Calu3 (cell line): ENCODE data around the gene HAUS7. TPM values are rescaled to one million over a fixed set of nuclear protein-coding genes. Genes with fewer than 3 reads are reported as not detected.

Experiments
- BruUV-seq: library from RNA; stranded (reverse); fragments of 400-500 nt; replicated peaks from 2 replicates; lab custom pipeline; 2021; lab: Mats Ljungman, UMichigan
- CTCF ChIA-PET: fragments of 300-600 bp; sonication (Branson Sonifier 250); formaldehyde crosslinking; loops from one replicate; lab custom pipeline; 2022; ENCODE audit warnings: antibody characterized with exemption; lab: Charles Lee
- DNase-seq: peaks from one replicate; pipeline ENCODE4 v3.0.0; 2022
- H3K27ac Mint-ChIP-seq: one replicate; pipeline ENCODE4 v1.8.0; 2022; ENCODE audit warnings: mixed read lengths; ENCODE audit not compliant: unreplicated experiment
- H3K27me3 Mint-ChIP-seq: one replicate; pipeline ENCODE4 v1.8.0; 2022; ENCODE audit warnings: mixed read lengths; ENCODE audit not compliant: unreplicated experiment
- H3K36me3 Mint-ChIP-seq: one replicate; pipeline ENCODE4 v1.8.0; 2022; ENCODE audit warnings: mild to moderate bottlenecking, moderate library complexity, mixed read lengths; ENCODE audit not compliant: insufficient read depth, unreplicated experiment
- H3K4me1 Mint-ChIP-seq: one replicate; pipeline ENCODE4 v1.8.0; 2022; ENCODE audit warnings: mild to moderate bottlenecking, low read depth, mixed read lengths; ENCODE audit not compliant: unreplicated experiment
- H3K4me3 Mint-ChIP-seq: one replicate; pipeline ENCODE4 v1.8.0; 2022; ENCODE audit warnings: mild to moderate bottlenecking, low read depth, moderate library complexity, mixed read lengths; ENCODE audit not compliant: unreplicated experiment
- H3K9me3 Mint-ChIP-seq: one replicate; pipeline ENCODE4 v1.8.0; 2022; ENCODE audit warnings: low read depth, mixed read lengths; ENCODE audit not compliant: unreplicated experiment
- CTCF ChIP-seq: fragments of 200-600 bp; IDR thresholded peaks from one replicate; pipeline ENCODE4 v1.8.0; 2022; ENCODE audit warnings: antibody characterized with exemption; ENCODE audit not compliant: unreplicated experiment
- intact Hi-C: fragments of 100-400 bp; cut with micrococcal nuclease; formaldehyde crosslinking; loops from one replicate; pipeline ENCODE4 v1.10.0; 2022; ENCODE audit not compliant: unreplicated experiment
- total RNA-seq: library from RNA; stranded (reverse); gene quantifications from 2 replicates; pipeline ENCODE4 v1.2.3, GENCODE V29; 2022

HAUS7 gene
- total RNA-seq, 1 experiment from 2014 or later: 38.6 TPM

GRCh38 chrX:153440556-153441135 is 29.7 kb downstream of the HAUS7 start:
- Mint-ChIP-seq H3K4me3 (no peak overlapping the region), H3K4me1 (no peaks in the 10 kb centered on the region), H3K36me3 (peaks cover 13% of the 10 kb centered on the region), H3K27ac (no peak overlapping the region), H3K27me3 (peaks cover 46% of the 10 kb centered on the region), H3K9me3 (no peaks in the 10 kb centered on the region)
- TF ChIP-seq CTCF: no peak
- no TSS peak for BruUV-seq
- CTCF ChIA-PET: interaction anchor here (0.6 kb wide), 1 partner anchor 43 kb away, joined by 3 read pairs; no protein-coding TSS in a partner anchor
- intact Hi-C loops: no loop called here
- no peak for DNase-seq

- H3K27ac Mint-ChIP-seq: no peak overlapping the region
- H3K4me1 Mint-ChIP-seq: no peaks in the 10 kb centered on the region
- CTCF ChIA-PET: no interaction called here
- no peaks in the 10 kb centered on the region for H3K9me3 Mint-ChIP-seq
- peaks cover 53% of the 10 kb centered on the region for H3K27me3 Mint-ChIP-seq
- no peak overlapping the region for H3K4me3 Mint-ChIP-seq
- H3K36me3 Mint-ChIP-seq: peaks cover 13% of the 10 kb centered on the region
- no TSS peak for BruUV-seq
- intact Hi-C loops: no loop called here
- DNase-seq: no peak
- TF ChIP-seq CTCF: no peak
Measured at GRCh38 chrX:153439977-153440376, 30.4 kb downstream of the HAUS7 start.

- Mint-ChIP-seq H3K27me3 (peaks cover 63% of the 10 kb centered on the region), H3K4me1 (no peaks in the 10 kb centered on the region), H3K27ac (no peak overlapping the region), H3K36me3 (peaks cover 1% of the 10 kb centered on the region), H3K9me3 (no peaks in the 10 kb centered on the region), H3K4me3 (no peak overlapping the region)
- no peak for TF ChIP-seq CTCF
- DNase-seq: no peak
- CTCF ChIA-PET: no interaction called here
- no TSS peak for BruUV-seq
- intact Hi-C loops: no loop called here
Measured at GRCh38 chrX:153438532-153438931, 31.8 kb downstream of the HAUS7 start.

GRCh38 chrX:153435845-153436244 is 34.5 kb downstream of the HAUS7 start:
- peaks cover 83% of the 10 kb centered on the region for H3K27me3 Mint-ChIP-seq
- CTCF ChIA-PET: interaction anchor here (1.1 kb wide), 1 partner anchor 374 kb away, joined by 3 read pairs; no protein-coding TSS in a partner anchor

More at GRCh38 chrX:153435845-153436244, 34.5 kb downstream of the HAUS7 start:
- no peak overlapping the region for H3K27ac Mint-ChIP-seq
- H3K4me1 Mint-ChIP-seq: no peaks in the 10 kb centered on the region
- no TSS peak for BruUV-seq
- intact Hi-C loops: no loop called here
- H3K9me3 Mint-ChIP-seq: peaks cover 3% of the 10 kb centered on the region
- no peaks in the 10 kb centered on the region for H3K36me3 Mint-ChIP-seq
- TF ChIP-seq CTCF: no peak
- H3K4me3 Mint-ChIP-seq: no peak overlapping the region
- no peak for DNase-seq
